Gastrocnemius medialis (tissue), 4 donors: ENCODE data around the gene NINJ2. TPM values are rescaled to one million over a fixed set of nuclear protein-coding genes. Genes with fewer than 3 reads are reported as not detected.

Experiments used
- ATAC-seq, 2 donors: fragments of 150-250 bp; one replicate each; pipeline ENCODE4 v1.9.1; 2016
- DNase-seq, 2 donors: peaks; one replicate each; pipeline ENCODE4 v3.0.0-alpha.2; 2019
- H3K27ac ChIP-seq, 4 donors: fragments of 200-600 bp; sonication (generic); 1 replicate in 1 of 4; 2 replicates in 3 of 4; pipeline ENCODE4 v1.5.1; 2016 to 2018; ENCODE audit warnings: mild to moderate bottlenecking in 2 of 4, moderate library complexity in 1 of 4
- H3K27me3 ChIP-seq, 3 donors: fragments of 200-600 bp; sonication (generic) in 2 of 3; 1 replicate in 1 of 3; 2 replicates in 2 of 3; pipeline versions ENCODE4 v1.5.1 to v1.6.0; 2016 to 2019; ENCODE audit warnings: mild to moderate bottlenecking in 1 of 3, moderate library complexity in 1 of 3
- H3K36me3 ChIP-seq, 2 donors: fragments of 200-600 bp; sonication (generic) in 1 of 2; one replicate each; pipeline ENCODE4 v1.5.1; 2017 to 2018
- H3K4me1 ChIP-seq, 2 donors: fragments of 200-600 bp; sonication (generic) in 1 of 2; one replicate each; pipeline ENCODE4 v1.5.1; 2016 to 2017; ENCODE audit warnings: mild to moderate bottlenecking in 2 of 2
- H3K4me3 ChIP-seq, 4 donors: fragments of 200-600 bp; sonication (generic) in 3 of 4; 1 replicate in 1 of 4; 2 replicates in 3 of 4; pipeline ENCODE4 v1.5.1; 2016 to 2019; ENCODE audit warnings: mild to moderate bottlenecking in 2 of 4
- H3K9me3 ChIP-seq, 3 donors: fragments of 200-600 bp; sonication (generic) in 2 of 3; 1 replicate in 1 of 3; 2 replicates in 2 of 3; pipeline ENCODE4 v1.5.1; 2016 to 2019
- POLR2A ChIP-seq, 2 donors: fragments of 450-650 bp; IDR thresholded peaks; one replicate each; pipeline ENCODE4 v1.6.1; 2017; ENCODE audit warnings: antibody characterized with exemption in 2 of 2, mild to moderate bottlenecking in 2 of 2, moderate library complexity in 2 of 2
- in situ Hi-C, 4 donors: fragments of 200-750 bp; cut with MboI; loops; one replicate each; pipeline versions ENCODE4 v1.15.0 to v1.8.0; 2017; ENCODE audit warnings: low sequenced_read_pairs in 4 of 4
- intact Hi-C: fragments of 100-400 bp; cut with DNase I; formaldehyde crosslinking; loops from one replicate; pipeline ENCODE4 v1.15.1; 2023; ENCODE audit warnings: low total_unique reads
- total RNA-seq, 4 donors: library from RNA; depleted of rRNA; stranded (reverse); fragments of >200 nt; gene quantifications; one replicate each; pipeline versions ENCODE4 v1.1.0 to v1.2.3, GENCODE V29; 2016
- TF ChIP-seq, protein P1 (sequence below), 5 experiments: fragments of 450-650 bp in 3 of 5; fragments of 200-600 bp in 2 of 5; sonication (generic) in 2 of 5; IDR thresholded peaks in 4 of 5; conservative IDR thresholded peaks in 1 of 5; 1 replicate in 4 of 5; 2 replicates in 1 of 5; pipeline ENCODE4 v1.5.1; 2016 to 2019; ENCODE audit warnings: antibody characterized with exemption in 5 of 5, mild to moderate bottlenecking in 3 of 5, moderate library complexity in 3 of 5

NINJ2 gene
- total RNA-seq, 4 donors from 2014 or later: 12.0 to 106 (median 78.5) TPM

DNA sequence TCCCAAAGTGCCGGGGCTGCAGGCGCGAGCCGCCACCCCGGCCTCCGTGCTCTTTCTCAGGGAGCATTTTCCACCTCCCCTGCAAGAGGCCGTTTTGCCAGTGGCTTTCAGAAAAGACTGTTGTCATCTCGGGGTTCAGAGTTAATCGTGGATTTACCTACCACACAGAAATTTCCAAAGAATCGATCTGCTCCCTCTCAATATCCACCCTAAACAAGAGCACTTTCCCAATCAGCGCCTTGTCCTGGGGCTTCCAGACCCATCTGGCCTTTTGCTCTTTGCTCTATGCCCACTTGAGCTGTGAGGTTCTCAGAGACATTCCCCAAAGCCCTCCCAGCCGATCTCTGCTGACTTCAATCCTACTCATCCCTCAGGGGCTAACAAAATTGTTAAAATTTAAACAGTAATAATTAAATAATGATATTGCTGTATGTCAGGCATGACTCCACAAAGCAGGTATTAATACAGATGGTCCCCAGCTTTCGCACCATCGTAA, 86.6 kb downstream of the NINJ2 start:
- intact Hi-C loops: loop anchor here (1.0 kb wide), 1 partner anchor 175 kb away; no protein-coding TSS in a partner anchor
- TF ChIP-seq POLR2A (IDR thresholded peaks at IDR 0.05): no peak
- TF ChIP-seq, protein P1, sequence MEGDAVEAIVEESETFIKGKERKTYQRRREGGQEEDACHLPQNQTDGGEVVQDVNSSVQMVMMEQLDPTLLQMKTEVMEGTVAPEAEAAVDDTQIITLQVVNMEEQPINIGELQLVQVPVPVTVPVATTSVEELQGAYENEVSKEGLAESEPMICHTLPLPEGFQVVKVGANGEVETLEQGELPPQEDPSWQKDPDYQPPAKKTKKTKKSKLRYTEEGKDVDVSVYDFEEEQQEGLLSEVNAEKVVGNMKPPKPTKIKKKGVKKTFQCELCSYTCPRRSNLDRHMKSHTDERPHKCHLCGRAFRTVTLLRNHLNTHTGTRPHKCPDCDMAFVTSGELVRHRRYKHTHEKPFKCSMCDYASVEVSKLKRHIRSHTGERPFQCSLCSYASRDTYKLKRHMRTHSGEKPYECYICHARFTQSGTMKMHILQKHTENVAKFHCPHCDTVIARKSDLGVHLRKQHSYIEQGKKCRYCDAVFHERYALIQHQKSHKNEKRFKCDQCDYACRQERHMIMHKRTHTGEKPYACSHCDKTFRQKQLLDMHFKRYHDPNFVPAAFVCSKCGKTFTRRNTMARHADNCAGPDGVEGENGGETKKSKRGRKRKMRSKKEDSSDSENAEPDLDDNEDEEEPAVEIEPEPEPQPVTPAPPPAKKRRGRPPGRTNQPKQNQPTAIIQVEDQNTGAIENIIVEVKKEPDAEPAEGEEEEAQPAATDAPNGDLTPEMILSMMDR (IDR thresholded peaks at IDR 0.05 in 4 of 5, conservative IDR thresholded peaks at IDR 0.05 in 1 of 5): no peak
- ATAC-seq: no peak
- Histone ChIP-seq H3K9me3 (no peaks in the 10 kb centered on the region), H3K27me3 (no peaks in the 10 kb centered on the region), H3K36me3 (no peaks in the 10 kb centered on the region), H3K4me1 (peaks cover 42 to 45% of the 10 kb centered on the region in 2 donors), H3K27ac (peak overlapping the region; percentile 50 to 73 (median 67)), H3K4me3 (peak overlapping the region in 2 of 4 donors; percentile 14 to 29)
- in situ Hi-C loops: loop anchor here (5.0 to 25.0 kb wide), 8 partner anchors 68 to 238 kb away; partner anchors contain the start of gene WNK1 (in 2 of the 4)
- DNase-seq: no peak

DNA sequence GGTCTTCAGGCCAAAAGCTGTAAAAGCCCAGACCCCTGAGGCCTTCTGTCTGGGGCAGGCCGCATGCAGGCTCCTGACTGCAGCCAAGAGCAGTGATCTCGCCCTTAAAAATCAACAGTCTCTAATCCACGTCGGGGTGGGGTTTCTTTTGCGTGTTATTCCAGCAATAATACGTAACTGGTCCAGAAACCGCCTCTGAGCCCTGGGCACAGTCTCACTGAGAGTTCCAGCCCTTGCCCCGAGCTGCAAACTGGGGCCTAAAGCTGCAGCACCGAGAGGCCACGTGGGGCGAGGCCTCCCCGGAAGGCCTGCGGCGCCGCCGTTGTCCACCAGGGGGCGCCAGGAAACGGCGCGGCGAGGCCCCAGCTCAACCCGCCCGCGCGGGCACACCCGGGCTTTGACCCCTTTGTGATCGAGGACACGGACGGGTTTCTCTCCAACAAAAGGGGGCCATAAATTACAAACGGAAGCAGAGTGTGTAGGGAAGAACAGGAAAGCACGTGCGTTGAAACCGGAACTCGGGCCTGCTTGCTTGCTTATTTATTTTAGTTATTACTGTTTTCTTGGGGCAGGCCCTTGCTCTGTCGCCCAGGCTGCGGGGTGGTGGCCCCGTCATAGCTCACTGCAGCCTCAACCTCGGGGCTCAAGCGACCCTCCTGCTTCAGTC, 87.2 kb downstream of the NINJ2 start:
- TF ChIP-seq, protein P1 (IDR thresholded peaks at IDR 0.05 in 4 of 5, conservative IDR thresholded peaks at IDR 0.05 in 1 of 5): peak; percentile 99
- peak in 1 of 2 donors; percentile 10 for TF ChIP-seq POLR2A (IDR thresholded peaks at IDR 0.05)
- Histone ChIP-seq H3K9me3 (no peaks in the 10 kb centered on the region), H3K4me1 (peaks cover 42 to 45% of the 10 kb centered on the region in 2 donors), H3K36me3 (no peaks in the 10 kb centered on the region), H3K27me3 (no peaks in the 10 kb centered on the region), H3K4me3 (peak overlapping the region in 3 of 4 donors; percentile 11 to 29 (median 14)), H3K27ac (peak overlapping the region; percentile 50 to 73 (median 67))
- intact Hi-C loops (loop anchor here (1.0 kb wide), 1 partner anchor 175 kb away; no protein-coding TSS in a partner anchor), in situ Hi-C loops (loop anchor here (5.0 to 25.0 kb wide), 8 partner anchors 69 to 239 kb away; partner anchors contain the start of gene WNK1 (in 2 of the 4))
- peak; percentile 42 to 74 for DNase-seq
- ATAC-seq: peak; percentile 46 to 49

DNA sequence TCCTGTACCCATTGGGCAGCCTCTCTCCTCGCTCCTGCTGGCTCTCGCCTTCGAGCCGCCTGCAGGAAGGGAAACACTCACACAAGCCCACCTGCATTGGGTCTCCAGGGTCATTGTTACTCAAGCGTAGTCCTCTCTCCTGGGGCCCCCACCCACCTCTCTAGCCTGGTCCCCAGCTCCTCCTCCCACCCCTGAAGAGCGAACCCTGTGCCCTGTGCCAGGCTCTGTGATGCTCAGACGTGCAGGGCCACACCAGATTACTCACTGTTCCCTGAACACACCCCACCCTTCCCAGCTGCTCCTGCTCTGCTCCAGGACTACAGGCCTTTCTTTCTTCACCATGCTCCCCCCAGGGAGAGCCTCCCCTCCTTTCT, 88.1 kb downstream of the NINJ2 start:
- in situ Hi-C loops: loop anchor here (5.0 to 25.0 kb wide), 8 partner anchors 70 to 240 kb away; partner anchors contain the start of gene WNK1 (in 2 of the 4)

DNA sequence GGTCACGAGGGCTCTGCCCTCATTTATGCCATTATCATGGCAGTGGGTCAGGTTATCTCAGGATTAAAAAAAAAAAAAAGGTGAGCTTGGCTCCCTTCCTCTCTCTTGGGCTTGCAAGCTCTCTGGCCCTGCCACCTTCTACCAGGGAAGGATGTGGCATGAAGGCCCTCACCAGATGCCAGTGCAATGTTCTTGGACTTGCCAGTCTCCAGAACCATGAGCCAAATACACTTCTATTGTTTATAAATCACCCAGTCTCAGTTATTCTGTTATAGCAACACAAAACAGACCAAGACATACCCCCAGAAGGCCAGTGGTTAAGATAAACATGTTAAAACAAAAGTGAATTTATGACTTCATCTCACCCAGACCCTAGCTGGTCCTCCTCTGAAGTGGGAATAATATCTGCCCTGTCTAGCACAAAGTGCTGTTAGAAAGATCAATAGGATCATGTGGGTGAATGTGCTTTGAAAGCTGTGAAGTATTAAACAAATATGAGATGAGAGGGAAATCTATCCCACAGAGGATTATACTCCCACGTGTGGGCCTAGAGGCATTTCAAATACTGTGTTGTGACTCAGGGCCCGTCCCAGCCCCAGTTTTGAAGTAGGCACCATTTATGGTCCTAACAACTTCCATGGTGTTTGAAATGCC, 88.6 kb downstream of the NINJ2 start:
- peak in 1 of 2 donors; percentile 6 for DNase-seq
- in situ Hi-C loops (loop anchor here (5.0 to 25.0 kb wide), 11 partner anchors 70 to 1038 kb away; partner anchors contain the start of genes FBXL14 (in 3 of the 4) and WNK1 (in 2 of the 4)), intact Hi-C loops (loop anchor here (5.0 kb wide), 1 partner anchor 1033 kb away; no protein-coding TSS in a partner anchor)
- Histone ChIP-seq H3K27ac (peak overlapping the region; percentile 50 to 73 (median 67)), H3K9me3 (no peaks in the 10 kb centered on the region), H3K36me3 (no peaks in the 10 kb centered on the region), H3K4me1 (peaks cover 43 to 45% of the 10 kb centered on the region in 2 donors), H3K27me3 (no peaks in the 10 kb centered on the region), H3K4me3 (no peak overlapping the region)
- ATAC-seq: no peak
- TF ChIP-seq, protein P1 (IDR thresholded peaks at IDR 0.05 in 4 of 5, conservative IDR thresholded peaks at IDR 0.05 in 1 of 5): no peak
- TF ChIP-seq POLR2A (IDR thresholded peaks at IDR 0.05): no peak

More for the DNA sequence above, 88.1 kb downstream of the NINJ2 start:
- TF ChIP-seq, protein P1 (IDR thresholded peaks at IDR 0.05 in 4 of 5, conservative IDR thresholded peaks at IDR 0.05 in 1 of 5): no peak
- no peak for TF ChIP-seq POLR2A (IDR thresholded peaks at IDR 0.05)
- H3K9me3 ChIP-seq: no peaks in the 10 kb centered on the region
- peaks cover 40 to 45% of the 10 kb centered on the region in 2 donors for H3K4me1 ChIP-seq
- ATAC-seq (no peak), DNase-seq (no peak)
- intact Hi-C loops: no loop called here
- H3K27ac ChIP-seq: peak overlapping the region; percentile 50 to 73 (median 67)
- no peaks in the 10 kb centered on the region for H3K27me3 ChIP-seq
- no peak overlapping the region for H3K4me3 ChIP-seq
- H3K36me3 ChIP-seq: no peaks in the 10 kb centered on the region
